OCI-LY1 (cell line): ENCODE measurements around the gene TPRKB.
A peak's percentile ranks its signal among the peaks of the same experiment; 100 is the strongest.
"Not testable (repeated sequence)": the region's sequence is repeated elsewhere in the genome, so short reads cannot be mapped to it uniquely, and the experiment has no call there.

ENCODE experiments used
- H2AFZ ChIP-seq: fragments of 200-600 bp; sonication (generic), shearing (Covaris generic); 2 replicates; pipeline ENCODE4 v1.6.0; 2014; ENCODE audit warnings: antibody characterized with exemption, mild to moderate bottlenecking, low read length
- H3F3A ChIP-seq: fragments of 200-600 bp; sonication (generic), shearing (Covaris generic); 2 replicates; pipeline ENCODE4 v1.6.0; 2014; ENCODE audit warnings: mild to moderate bottlenecking, antibody characterized with exemption, low read length, moderate library complexity; ENCODE audit not compliant: insufficient read depth
- H3K27ac ChIP-seq: fragments of 200-600 bp; sonication (generic); 2 replicates; pipeline ENCODE4 v1.5.1; 2014; ENCODE audit warnings: low read length, mixed run types, mild to moderate bottlenecking, low read depth; ENCODE audit not compliant: poor library complexity, severe bottlenecking
- H3K27me3 ChIP-seq: fragments of 200-600 bp; sonication (generic); 2 replicates; pipeline ENCODE4 v1.6.0; 2014; ENCODE audit warnings: antibody characterized with exemption, mild to moderate bottlenecking, low read length, moderate library complexity; ENCODE audit not compliant: insufficient read depth
- H3K36me3 ChIP-seq: fragments of 200-600 bp; sonication (generic); 2 replicates; pipeline ENCODE4 v1.6.1; 2014; ENCODE audit warnings: mild to moderate bottlenecking, antibody characterized with exemption, low read length, moderate library complexity, mixed read lengths; ENCODE audit not compliant: insufficient read depth
- H3K4me1 ChIP-seq: fragments of 200-600 bp; sonication (generic); 2 replicates; pipeline ENCODE4 v1.5.1; 2014; ENCODE audit warnings: mild to moderate bottlenecking, low read length, moderate library complexity; ENCODE audit not compliant: insufficient read depth, severe bottlenecking
- H3K4me2 ChIP-seq: fragments of 200-600 bp; sonication (generic), shearing (Covaris generic); 2 replicates; pipeline ENCODE4 v1.6.1; 2014; ENCODE audit warnings: low read length
- H3K4me3 ChIP-seq: fragments of 200-600 bp; sonication (generic); 2 replicates; pipeline ENCODE4 v1.5.1; 2014; ENCODE audit warnings: low read length, low read depth, mild to moderate bottlenecking, mixed read lengths; ENCODE audit not compliant: poor library complexity, severe bottlenecking
- H3K79me2 ChIP-seq: fragments of 200-600 bp; shearing (Covaris generic); 2 replicates; pipeline ENCODE4 v1.6.1; 2016; ENCODE audit warnings: mixed run types, low read length, mixed read lengths; ENCODE audit not compliant: insufficient read depth
- H3K9ac ChIP-seq: fragments of 200-600 bp; sonication (generic), shearing (Covaris generic); 2 replicates; pipeline ENCODE4 v1.6.1; 2014; ENCODE audit warnings: mild to moderate bottlenecking, low read length, mixed read lengths
- H3K9me2 ChIP-seq: fragments of 200-600 bp; sonication (generic), shearing (Covaris generic); 2 replicates; pipeline ENCODE4 v1.6.1; 2014; ENCODE audit warnings: low read depth, mild to moderate bottlenecking, low read length, mixed read lengths
- H3K9me3 ChIP-seq: fragments of 200-600 bp; shearing (Covaris generic); 2 replicates; pipeline ENCODE4 v1.6.1; 2014; ENCODE audit warnings: low read length, mixed read lengths
- H4K20me1 ChIP-seq: fragments of 200-600 bp; sonication (generic), shearing (Covaris generic); 2 replicates; pipeline ENCODE4 v1.6.0; 2016; ENCODE audit warnings: mild to moderate bottlenecking, low read length; ENCODE audit not compliant: insufficient read depth
- EZH2 ChIP-seq: fragments of 200-600 bp; sonication (generic), shearing (Covaris generic); IDR thresholded peaks from 2 replicates; pipeline ENCODE4 v1.8.0; 2017; ENCODE audit warnings: borderline replicate concordance, mixed run types, mild to moderate bottlenecking, antibody characterized with exemption, low read length, moderate library complexity, mixed read lengths
- TF ChIP-seq, protein P1 (sequence below): fragments of 200-600 bp; sonication (generic), shearing (Covaris generic); IDR thresholded peaks from 2 replicates; pipeline ENCODE4 v1.5.1; 2017; ENCODE audit warnings: mild to moderate bottlenecking, antibody characterized with exemption, low read length, moderate library complexity, mixed read lengths

The TPRKB gene

DNA sequence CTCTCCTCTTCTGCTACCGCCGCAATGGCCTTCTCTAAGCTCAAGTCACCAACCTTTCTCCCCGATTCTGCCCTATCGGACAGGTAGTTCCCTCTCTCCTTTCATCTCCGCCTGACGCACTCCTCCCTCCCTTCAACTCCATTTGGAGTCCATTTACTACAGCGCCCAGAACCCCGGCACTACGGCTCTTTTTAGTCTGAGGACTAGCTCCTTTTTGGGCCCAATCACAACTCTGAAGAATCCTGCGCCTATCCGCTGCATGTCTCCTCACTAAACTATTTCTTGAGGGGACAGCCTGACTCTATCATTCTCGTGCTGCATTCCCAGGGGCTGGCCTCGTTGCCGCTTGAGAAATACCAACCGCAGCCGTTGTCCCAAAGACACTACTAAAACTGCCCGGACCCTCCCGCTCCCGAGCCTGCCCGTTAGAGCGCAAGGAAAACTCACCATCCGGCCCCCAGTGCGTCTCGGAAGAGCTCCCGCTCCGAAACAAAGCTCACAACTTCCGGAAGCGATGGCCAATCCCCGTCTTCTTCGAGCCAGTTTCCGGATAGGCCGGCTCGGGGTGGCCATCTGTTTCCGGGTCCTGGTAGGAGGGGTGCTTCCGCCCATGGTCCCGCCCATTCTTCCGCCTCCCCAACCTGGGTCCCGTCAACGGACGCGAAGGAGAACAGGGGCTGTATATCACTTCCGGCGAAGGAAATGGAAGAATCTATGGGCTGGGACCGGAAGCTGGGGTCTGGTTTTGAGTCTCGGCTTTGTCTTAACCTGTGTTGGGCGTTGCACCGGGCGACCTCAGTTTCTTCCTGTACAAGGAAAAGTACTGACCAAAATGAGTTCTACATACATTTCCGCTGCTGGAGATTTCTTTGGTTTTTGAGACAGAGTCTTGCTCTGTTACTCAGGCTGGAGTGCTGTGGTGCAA lies at the start of gene TPRKB:
Gene TPRKB (minus strand): TSS at position 491 of the 925 bp plus-strand sequence. CDS start 2,776 bp downstream, outside the sequence.
- H3K27ac ChIP-seq, result peak within 1 kb of the TSS; percentile 31

DNA sequence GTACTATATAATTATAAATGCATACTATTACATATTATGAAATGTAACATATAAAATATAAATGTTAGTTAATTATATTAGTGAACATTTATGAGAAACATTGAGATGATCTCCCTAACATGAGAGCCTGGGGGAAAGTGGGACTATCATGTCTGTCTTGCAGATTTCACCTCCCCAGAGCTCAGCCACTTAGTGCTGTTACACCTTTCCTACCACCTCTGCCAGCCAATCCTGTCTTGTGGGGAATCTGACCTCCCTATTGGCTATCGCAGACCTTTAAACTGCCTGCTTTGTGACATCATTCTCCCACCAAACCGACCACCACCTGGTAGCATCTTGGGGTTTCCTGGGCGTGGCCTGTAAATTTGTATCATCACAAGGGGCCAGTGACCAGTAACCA lies 46.7 kb upstream of the TPRKB start, which contains the start of gene C2orf78:
Gene C2orf78 (plus strand): TSS at position 301 of the 400 bp plus-strand sequence. CDS start 127 bp downstream, outside the sequence.
- H2AFZ ChIP-seq, H3K9me3 ChIP-seq, H3F3A ChIP-seq, H3K27ac ChIP-seq, H3K36me3 ChIP-seq, H3K4me2 ChIP-seq, H3K9me2 ChIP-seq, H3K4me1 ChIP-seq, H4K20me1 ChIP-seq, H3K27me3 ChIP-seq, H3K9ac ChIP-seq, H3K4me3 ChIP-seq, H3K79me2 ChIP-seq: not testable (repeated sequence)

More for the DNA sequence above, at the start of gene TPRKB:
- Histone ChIP-seq H3K9me2 (no peaks in the 10 kb centered on the region), H3K36me3 (peaks cover 22% of the 10 kb centered on the region), H3F3A (no peaks in the 10 kb centered on the region), H3K4me3 (peak within 1 kb of the TSS; percentile 91), H3K79me2 (peaks cover 17% of the 10 kb centered on the region), H3K4me1 (peaks cover 18% of the 10 kb centered on the region), H4K20me1 (no peaks in the 10 kb centered on the region), H3K27me3 (no peaks in the 10 kb centered on the region), H2AFZ (0 out of 2 replicates have a peak within 1 kb of the TSS, but pooled peaks have one; percentile 65), H3K9me3 (no peaks in the 10 kb centered on the region), H3K4me2 (peak within 1 kb of the TSS; percentile 98), H3K9ac (peak within 1 kb of the TSS; percentile 77)
- TF ChIP-seq, protein P1, sequence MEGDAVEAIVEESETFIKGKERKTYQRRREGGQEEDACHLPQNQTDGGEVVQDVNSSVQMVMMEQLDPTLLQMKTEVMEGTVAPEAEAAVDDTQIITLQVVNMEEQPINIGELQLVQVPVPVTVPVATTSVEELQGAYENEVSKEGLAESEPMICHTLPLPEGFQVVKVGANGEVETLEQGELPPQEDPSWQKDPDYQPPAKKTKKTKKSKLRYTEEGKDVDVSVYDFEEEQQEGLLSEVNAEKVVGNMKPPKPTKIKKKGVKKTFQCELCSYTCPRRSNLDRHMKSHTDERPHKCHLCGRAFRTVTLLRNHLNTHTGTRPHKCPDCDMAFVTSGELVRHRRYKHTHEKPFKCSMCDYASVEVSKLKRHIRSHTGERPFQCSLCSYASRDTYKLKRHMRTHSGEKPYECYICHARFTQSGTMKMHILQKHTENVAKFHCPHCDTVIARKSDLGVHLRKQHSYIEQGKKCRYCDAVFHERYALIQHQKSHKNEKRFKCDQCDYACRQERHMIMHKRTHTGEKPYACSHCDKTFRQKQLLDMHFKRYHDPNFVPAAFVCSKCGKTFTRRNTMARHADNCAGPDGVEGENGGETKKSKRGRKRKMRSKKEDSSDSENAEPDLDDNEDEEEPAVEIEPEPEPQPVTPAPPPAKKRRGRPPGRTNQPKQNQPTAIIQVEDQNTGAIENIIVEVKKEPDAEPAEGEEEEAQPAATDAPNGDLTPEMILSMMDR, result no peak
- no peak for TF ChIP-seq EZH2

DNA sequence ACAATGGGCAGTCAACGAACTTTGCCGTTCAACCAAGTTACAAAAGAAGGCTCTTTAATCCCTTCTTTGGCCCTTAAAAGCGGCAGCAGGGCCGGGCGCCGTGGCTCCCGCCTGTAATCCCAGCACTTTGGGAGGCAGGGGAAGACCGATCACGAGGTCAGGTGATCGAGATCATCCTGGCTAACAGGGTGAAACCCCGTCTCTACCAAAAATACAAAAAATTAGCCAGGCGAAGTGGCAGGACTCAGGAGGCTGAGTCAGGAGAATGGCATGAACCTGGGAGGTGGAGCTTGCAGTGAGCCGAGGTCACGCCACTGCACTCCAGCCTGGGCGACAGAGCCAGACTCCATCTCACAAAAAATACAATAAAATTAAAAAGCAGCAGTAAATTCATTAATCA lies 46.3 kb upstream of the TPRKB start:
- H3K4me2 ChIP-seq, H3K27me3 ChIP-seq, H3K9me3 ChIP-seq, H3F3A ChIP-seq, H3K36me3 ChIP-seq, H3K27ac ChIP-seq, H2AFZ ChIP-seq, H3K4me3 ChIP-seq, H3K9ac ChIP-seq, H3K9me2 ChIP-seq, H4K20me1 ChIP-seq: not testable (repeated sequence)
- peaks cover 13% of the 10 kb centered on the region for H3K4me1 ChIP-seq
- peaks cover 11% of the 10 kb centered on the region; the same call in 1 of the 2 replicates for H3K79me2 ChIP-seq

DNA sequence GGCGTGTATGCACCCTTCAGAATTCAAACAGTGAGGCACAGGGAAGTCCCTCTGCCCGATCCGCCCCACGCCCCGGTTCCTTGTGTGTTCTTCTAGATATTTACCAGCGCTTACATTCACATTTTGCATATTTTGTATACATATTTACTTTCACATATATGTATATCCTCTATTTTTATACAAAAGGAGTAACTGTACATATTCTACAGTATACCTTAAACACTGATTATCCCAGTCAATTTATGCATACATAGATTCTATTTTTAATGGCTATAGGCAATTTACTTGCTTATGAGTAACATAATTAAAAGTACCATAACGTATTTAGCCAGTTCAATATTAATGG lies 43.1 kb upstream of the TPRKB start:
- Histone ChIP-seq H3K4me3 (peak overlapping the region; percentile 90), H3K36me3 (peaks cover 15% of the 10 kb centered on the region), H3K9me3 (no peaks in the 10 kb centered on the region), H3K79me2 (peaks cover 16% of the 10 kb centered on the region; the same call in 1 of the 2 replicates), H3K9ac (no peak overlapping the region), H2AFZ (peak overlapping the region; percentile 88; the same call in 1 of the 2 replicates), H3K9me2 (no peaks in the 10 kb centered on the region), H3K4me1 (peaks cover 17% of the 10 kb centered on the region), H3F3A (no peaks in the 10 kb centered on the region), H3K27me3 (no peaks in the 10 kb centered on the region), H3K4me2 (peak overlapping the region; percentile 87), H4K20me1 (no peaks in the 10 kb centered on the region), H3K27ac (no peak overlapping the region)
- TF ChIP-seq, protein P1, result no peak
- no peak for TF ChIP-seq EZH2
